ENCODE results near the gene TACSTD2.
"Not testable (repeated sequence)": the region's sequence is repeated elsewhere in the genome, so short reads cannot be mapped to it uniquely, and the experiment has no call there.

DNA sequence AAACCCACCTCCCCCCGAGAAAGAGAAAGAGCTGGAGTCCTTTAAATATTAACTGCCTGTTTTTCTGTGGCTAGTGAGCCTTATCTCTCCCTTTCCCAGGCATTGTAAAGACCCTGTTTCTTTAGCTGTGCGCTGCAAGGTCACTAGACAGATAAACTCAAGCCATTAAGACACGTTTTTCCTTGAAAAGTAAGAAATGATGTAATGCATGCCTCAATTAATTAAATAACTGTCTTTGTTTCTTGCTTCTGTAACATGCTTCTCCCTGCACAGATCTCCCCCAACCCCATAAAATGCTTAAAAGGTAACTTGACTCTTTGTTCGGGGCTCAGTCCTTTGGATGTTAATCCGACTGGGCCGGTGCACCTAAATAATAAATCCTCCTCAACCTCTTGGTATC, 27.8 kb downstream of the TACSTD2 start:
- TF ChIP-seq POLR2A (IDR thresholded peaks at IDR 0.05), result not testable (repeated sequence)
- TF ChIP-seq, protein P1, sequence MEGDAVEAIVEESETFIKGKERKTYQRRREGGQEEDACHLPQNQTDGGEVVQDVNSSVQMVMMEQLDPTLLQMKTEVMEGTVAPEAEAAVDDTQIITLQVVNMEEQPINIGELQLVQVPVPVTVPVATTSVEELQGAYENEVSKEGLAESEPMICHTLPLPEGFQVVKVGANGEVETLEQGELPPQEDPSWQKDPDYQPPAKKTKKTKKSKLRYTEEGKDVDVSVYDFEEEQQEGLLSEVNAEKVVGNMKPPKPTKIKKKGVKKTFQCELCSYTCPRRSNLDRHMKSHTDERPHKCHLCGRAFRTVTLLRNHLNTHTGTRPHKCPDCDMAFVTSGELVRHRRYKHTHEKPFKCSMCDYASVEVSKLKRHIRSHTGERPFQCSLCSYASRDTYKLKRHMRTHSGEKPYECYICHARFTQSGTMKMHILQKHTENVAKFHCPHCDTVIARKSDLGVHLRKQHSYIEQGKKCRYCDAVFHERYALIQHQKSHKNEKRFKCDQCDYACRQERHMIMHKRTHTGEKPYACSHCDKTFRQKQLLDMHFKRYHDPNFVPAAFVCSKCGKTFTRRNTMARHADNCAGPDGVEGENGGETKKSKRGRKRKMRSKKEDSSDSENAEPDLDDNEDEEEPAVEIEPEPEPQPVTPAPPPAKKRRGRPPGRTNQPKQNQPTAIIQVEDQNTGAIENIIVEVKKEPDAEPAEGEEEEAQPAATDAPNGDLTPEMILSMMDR (IDR thresholded peaks at IDR 0.05), result not testable (repeated sequence)
